GM19239 (cell line): Measurements from ENCODE around the gene RETSAT.
A peak's percentile ranks its signal among the peaks of the same experiment; 100 is the strongest.
"Not testable (repeated sequence)": the region's sequence is repeated elsewhere in the genome, so short reads cannot be mapped to it uniquely, and the experiment has no call there.

Experiments
- DNase-seq: peaks from one replicate; pipeline ENCODE4 v3.0.0; 2011; ENCODE audit warnings: low spot score; ENCODE audit not compliant: insufficient read length
- FAIRE-seq: peaks from 2 replicates; lab custom pipeline; 2011; peaks lifted over from hg19 to GRCh38; lab: Jason Lieb, UNC

The RETSAT gene

GRCh38 chr2:85383151-85383550 lies 28.8 kb upstream of the RETSAT start:
- not testable (repeated sequence) for DNase-seq, FAIRE-seq

- DNase-seq (no peak), FAIRE-seq (no peak)
Measured at GRCh38 chr2:85380048-85380447, 25.7 kb upstream of the RETSAT start.

DNA sequence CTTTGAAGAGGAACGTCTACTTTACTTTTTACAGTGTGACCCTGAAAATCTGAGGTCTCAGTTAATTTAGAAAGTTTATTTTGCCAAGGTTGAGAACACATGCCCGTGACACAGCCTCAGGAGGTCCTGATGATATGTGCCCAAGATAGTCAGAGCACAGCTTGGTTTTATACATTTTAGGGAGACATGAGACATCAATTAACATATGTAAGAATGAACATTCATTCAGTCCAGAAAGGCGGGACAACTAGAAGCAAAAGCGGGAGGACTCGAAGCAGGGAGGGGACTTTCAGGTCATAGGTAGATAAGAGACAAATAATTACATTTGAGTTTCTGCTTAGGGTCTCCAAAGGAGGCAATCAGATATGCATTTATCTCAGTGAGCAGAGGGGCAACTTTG lies 23.9 kb upstream of the RETSAT start:
- no peak for FAIRE-seq
- DNase-seq: no peak

GRCh38 chr2:85377083-85377482 lies 22.8 kb upstream of the RETSAT start:
- FAIRE-seq: no peak
- DNase-seq: no peak

DNA sequence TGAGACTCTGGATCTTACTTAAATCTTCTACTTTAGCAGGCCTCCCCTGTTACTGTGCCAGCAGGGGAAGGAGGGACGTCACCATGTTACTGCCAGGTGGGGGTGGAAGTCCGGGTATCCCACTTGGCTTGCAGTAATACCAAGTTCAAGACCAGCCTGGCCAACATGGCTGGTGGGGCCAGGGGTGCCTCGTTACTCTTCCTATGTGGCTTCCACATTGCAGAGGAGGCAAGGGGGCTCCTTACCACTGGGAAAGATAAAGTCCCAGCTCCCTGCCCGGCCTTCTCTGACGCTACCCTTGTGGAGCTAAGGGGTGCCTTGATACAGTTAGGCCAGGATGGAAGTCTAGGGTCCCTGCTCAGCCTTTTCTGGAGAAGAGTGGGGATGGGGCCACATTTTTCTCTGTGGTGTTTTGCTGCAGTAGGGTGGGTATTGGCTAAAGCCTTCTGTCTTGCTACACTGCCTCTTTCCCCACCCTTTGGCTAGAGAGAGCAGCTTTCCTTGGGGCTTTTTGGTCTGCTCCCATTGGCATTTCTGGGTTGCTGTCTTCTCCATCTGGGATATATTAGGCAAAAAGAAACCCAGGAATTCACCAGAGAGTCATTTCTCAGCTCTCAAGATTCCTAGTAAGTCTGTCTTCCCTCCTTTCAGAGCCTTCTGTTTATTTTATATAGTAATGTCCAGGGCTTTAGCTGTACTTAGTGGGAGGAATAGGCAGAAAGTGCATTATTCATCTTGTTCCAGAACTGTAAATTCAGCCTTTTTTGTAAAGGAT lies 22.1 kb upstream of the RETSAT start:
- DNase-seq (no peak), FAIRE-seq (no peak)

DNA sequence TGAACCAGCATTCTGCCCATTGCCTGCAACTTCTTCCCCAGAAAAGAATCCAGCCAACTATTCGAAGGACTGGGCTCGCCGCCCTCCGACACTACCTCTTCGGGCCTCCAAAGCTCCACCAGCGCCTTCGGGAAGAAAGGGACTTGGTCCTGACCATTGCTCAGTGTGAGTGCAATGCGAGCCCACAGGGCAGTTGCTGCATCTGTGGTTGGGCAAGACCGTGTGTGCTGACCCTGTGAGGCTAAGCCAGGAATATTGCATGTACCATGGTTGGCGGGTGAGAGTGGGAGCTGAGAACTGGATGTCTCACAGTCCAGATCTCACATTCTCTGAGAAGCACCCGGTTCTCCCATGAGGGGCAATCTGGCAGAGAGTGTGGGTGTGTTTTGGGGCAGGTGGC lies 16.7 kb upstream of the RETSAT start:
- no peak for FAIRE-seq
- DNase-seq: no peak

DNA sequence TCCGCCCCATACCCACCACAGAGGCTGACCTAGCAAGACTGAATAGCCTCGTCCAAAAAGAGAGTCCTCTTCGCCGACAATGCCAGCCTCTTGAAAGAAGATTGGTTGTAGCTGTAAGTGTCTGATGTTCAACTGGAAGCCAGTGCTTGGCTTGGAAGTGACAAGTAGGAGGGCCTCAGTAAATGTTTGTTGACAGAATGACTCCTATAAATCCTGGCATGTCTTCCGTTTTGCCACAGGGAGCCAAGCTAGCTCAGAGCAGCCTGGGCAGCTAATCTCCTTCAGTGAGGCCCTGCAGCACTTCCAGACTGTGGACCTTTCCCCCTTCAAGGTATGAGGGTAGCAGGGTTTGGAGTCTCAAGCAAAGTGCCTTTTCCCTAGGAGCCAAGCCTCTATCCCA lies 15.2 kb upstream of the RETSAT start:
- no peak for FAIRE-seq
- DNase-seq: no peak

- FAIRE-seq (no peak), DNase-seq (no peak)
Measured at GRCh38 chr2:85368921-85369320, 14.6 kb upstream of the RETSAT start.

DNA sequence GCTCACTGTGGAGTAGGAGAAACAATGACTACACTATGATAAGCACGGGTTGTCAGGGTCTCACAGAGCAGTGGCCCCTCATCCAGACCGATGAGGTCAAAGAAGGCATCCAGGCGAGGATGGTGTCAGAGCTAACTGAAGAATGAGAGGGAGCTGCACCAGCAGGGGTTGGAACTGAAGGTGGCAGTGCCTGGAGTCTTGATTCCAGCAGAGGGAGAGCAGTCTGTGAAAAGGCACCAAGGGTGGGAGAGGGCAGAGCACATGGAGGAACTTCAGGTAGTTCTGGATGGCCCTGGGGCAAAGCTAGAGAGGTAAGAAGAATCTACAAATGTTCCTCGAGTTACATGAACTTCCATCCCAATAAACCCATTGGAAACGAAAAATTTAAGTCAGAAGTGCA lies 12.9 kb upstream of the RETSAT start:
- no peak for FAIRE-seq
- DNase-seq: no peak

GRCh38 chr2:85362653-85363387 lies 8.5 kb upstream of the RETSAT start:
- not testable (repeated sequence) for FAIRE-seq, DNase-seq

- DNase-seq (no peak), FAIRE-seq (no peak)
Measured at GRCh38 chr2:85357736-85358135, 3.4 kb upstream of the RETSAT start.

DNA sequence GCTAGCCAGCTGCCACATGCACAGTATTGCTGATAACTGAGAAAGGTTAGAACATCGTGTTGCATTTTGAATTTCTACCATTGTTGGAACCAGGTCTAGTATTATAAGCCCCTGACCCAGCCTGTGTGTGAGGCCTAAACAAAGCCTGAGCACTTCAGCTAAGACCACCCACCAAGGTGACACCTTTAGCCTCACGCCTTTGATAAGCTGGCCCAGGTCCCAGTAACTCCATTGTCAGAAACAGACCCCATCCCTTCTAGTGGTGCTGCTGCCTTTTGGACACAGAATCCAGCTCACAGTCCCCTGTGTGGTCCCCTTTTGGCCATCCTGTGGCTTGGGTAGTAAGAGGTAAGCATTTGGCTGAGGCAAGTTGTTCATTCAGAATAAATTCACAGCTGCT lies 1.9 kb upstream of the RETSAT start:
- DNase-seq (no peak), FAIRE-seq (no peak)

DNA sequence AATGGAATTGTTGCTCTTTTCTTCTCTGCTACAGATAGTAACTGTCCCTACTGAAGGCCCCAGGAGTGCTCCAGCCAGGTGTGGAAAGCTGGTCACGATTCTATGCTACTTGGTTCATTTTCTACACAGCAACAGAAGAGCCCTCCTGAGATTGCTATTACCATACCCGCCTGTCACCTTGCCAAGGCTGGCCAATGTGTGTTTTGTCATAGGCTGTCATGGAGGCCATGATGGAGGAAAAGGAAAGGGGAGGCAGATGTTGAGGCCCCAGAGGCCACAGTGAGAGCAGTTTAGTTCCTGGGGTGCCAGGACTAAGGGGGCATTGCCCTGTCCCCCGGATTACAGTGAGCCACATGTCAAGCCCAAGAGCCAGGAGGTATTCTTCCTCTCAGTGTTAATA lies 1.2 kb upstream of the RETSAT start:
- no peak for FAIRE-seq
- DNase-seq: no peak

DNA sequence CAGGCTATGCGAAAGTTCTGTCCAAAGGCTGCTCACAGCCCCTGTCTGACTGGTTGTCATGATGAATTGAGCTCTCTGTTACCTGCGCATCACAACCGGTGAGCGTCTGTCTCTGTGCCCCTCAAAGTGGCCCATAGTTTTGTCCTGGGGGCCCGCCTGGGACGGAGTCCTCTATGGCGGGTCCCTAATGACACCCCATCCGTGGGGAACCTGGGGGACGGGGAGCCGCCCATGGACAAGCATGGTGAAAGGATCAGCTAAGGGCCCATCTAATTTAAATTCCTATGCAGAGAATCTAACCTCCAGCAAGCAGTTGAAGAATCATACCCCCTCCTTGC lies 714 bp upstream of the RETSAT start:
- DNase-seq (peak; percentile 10), FAIRE-seq (no peak)

DNA sequence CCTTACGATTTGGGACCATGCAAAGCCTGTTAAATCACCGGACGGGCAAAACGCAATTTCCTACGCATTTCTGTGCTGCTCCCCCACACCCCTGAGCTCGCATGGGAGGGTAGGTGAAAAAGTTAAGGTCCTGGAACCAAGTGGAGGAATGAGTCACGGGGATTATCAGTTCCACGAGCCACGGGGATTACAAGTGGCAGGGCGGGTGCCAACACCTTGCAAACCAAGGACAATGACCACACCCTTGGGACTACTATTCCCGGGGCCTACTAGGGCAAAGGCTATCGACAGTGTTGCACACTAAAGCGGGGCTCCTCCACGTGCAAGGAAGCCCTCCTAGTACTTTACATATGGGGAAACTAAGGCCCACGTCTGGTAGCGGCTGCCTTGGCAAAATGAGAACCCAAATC lies 447 bp downstream of the RETSAT start:
- no peak for DNase-seq

GRCh38 chr2:85347599-85347998 lies 6.7 kb downstream of the RETSAT start:
- DNase-seq: no peak

More for the DNA sequence above, 447 bp downstream of the RETSAT start:
- no peak for FAIRE-seq

DNA sequence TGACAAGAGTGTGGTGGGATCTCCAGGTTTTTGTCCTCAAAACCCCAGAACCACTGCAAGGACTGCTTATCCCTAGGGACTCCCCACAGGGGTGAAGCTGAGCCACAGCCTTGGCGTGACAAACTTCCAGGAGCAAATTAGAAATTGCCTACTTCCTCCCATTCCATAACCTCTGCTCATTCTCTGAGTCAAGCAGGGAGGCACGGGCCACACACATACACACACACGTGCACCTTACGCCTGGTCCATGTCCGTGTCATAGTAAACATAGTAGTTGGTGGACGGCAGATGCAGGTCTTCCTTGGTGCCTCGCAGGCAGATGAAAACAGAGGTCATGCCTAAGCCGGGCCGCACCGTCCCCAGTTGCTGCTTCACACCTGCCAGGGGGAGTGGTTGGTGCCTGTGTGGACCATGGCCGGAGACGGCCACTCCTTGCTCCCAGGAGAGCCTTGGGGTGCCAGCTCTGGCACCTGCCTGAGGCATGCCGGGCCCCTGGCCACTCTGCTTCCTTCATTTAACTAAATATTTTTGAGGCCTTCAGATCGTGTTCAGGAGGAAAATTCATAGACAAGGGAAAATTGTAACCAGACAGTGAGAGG lies 9.9 kb downstream of the RETSAT start:
- DNase-seq (no peak), FAIRE-seq (no peak)

More at GRCh38 chr2:85347599-85347998, 6.7 kb downstream of the RETSAT start:
- FAIRE-seq: no peak

- not testable (repeated sequence) for DNase-seq, FAIRE-seq
Measured at GRCh38 chr2:85343207-85343895, 11.0 kb downstream of the RETSAT start.

DNA sequence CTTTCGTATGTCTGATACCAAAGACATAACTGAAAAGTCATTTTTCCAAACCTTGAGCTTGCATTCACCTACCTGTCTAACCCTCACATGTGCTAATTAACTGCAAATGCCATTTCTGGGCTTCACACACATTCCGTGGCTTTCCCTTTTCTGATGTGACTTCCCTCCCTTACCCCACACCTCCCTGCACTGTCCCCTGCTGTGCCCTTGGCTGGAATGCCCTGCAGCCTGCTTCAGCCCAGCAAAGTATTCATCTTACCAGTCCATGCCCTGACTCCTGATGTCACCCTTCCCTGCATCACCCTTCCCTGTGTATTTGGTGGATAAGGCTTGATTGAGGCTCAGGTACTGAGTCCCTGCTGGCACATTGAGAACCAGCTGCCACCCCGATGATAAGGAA lies 12.2 kb downstream of the RETSAT start:
- FAIRE-seq: no peak
- DNase-seq: no peak

DNA sequence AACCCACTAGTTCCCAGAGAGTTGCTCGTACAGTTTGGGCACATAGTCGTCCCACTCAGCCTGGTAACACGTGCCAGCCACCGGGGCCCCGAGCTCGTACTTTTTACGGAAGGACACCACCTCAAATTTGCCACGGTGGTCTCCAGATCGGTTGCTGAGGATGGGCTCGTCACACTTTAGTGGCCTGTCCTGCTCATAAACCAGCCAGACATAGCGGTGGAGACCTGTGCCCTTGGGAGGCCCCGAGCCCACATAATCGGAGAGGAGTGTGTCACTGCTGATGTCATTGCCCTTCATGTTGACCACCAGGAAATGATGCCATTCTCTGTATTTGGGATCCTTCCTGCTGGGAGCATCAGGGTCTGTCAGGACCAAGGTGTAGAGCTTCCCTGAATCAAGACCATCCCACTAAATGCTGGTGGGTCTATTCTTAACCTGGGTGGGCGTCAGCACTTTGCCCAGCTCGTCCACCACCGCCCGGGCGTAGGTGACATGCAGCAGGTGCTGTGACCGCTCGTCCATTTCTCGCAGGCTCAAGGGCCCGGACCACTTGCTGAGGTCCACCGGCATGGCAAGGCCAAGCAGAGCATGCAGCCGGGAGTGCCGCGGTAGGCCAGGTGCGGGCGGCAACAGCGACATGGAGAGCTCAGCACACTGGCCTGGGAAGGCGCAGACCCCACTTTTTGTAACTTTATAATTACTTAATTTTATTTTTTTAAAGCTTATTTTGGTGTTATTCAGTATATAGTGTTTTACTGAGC lies 12.9 kb downstream of the RETSAT start:
- DNase-seq (no peak), FAIRE-seq (no peak)
